ENCODE data around the gene FAM53B.

- TF ChIP-seq, protein P1, sequence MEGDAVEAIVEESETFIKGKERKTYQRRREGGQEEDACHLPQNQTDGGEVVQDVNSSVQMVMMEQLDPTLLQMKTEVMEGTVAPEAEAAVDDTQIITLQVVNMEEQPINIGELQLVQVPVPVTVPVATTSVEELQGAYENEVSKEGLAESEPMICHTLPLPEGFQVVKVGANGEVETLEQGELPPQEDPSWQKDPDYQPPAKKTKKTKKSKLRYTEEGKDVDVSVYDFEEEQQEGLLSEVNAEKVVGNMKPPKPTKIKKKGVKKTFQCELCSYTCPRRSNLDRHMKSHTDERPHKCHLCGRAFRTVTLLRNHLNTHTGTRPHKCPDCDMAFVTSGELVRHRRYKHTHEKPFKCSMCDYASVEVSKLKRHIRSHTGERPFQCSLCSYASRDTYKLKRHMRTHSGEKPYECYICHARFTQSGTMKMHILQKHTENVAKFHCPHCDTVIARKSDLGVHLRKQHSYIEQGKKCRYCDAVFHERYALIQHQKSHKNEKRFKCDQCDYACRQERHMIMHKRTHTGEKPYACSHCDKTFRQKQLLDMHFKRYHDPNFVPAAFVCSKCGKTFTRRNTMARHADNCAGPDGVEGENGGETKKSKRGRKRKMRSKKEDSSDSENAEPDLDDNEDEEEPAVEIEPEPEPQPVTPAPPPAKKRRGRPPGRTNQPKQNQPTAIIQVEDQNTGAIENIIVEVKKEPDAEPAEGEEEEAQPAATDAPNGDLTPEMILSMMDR (conservative IDR thresholded peaks at IDR 0.05; ENCODE audit: low read length) = no peak
- no peak for TF ChIP-seq EZH2phosphoT487 (IDR thresholded peaks at IDR 0.05; ENCODE audit: borderline replicate concordance, low read depth, low read length)
Measured at GRCh38 chr10:124731551-124731950, 12.6 kb downstream of the FAM53B start.
